ENCODE data around the gene SLC9A3.

SLC9A3 gene

DNA sequence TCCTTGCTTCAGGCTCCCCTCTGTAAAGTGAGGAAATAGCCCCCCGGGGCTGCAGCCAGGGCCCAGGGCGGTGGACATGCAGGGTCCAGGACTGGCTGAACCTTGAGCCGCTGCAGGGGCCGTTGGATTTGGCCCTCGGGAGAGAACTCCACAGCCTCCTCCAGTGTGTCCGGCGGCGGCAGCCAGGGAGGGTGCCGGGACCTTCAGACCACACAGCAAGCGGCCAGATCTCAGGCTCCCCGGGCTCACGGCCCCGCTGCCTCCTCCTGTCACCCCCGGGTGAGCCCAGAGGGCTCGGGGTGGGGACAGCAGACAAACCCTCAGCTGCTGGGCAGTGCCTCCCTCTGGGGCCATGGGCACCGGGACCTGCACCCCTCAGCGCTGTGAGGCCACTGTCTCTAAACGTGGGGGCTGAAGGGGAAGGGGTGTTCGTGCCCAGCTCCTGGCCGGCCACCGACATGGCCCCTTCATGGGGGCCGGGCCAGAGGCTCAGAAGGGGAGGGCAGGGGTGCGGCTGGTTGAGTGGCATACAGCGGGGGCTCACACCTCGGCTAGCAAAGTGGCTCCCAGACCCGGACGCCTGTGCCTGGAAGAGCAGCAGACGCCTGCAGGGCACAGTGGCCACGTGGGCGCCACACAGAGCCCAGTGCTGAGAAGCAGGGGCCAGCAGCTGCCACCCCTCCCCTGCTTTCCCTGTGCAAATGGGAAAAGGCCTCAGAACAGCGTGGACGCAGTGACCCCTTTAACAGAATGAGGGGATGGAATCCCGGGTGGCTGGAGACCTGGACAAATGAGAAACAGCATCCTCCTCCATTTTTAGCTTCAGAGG, 19.7 kb downstream of the SLC9A3 start:
- DNase-seq, result no peak

DNA sequence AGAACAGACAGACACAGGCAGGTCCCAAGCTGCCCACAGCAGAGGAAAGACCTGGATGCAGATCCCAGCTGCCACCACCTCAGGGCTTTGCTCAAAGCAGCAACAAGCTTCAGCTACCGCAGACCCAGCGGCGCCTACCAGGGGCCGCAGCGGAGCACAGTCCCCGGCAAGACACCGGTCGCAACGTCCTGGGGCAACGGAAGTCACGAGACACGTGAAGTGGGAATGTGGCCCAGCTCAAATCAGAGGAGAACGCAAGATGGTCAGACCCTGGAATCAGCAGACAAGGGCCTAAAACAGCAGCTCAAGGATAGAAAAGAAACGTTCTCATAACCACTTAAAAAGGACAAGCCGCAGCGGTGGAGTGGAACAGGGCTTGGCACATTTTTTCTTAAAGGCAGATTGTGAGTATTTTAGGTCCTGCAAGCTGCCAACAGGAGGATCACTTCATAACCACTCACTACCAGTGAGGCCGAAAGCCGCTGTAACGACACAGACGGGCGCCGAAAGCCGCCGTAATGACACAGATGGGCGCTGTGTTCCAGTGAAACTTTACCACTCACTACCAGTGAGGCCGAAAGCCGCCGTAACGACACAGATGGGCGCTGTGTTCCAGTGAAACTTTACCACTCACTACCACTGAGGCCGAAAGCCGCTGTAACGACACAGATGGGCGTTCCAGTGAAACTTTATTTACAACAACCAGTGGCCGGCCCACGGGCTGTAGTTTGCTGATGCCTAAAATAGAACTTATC, 21.7 kb downstream of the SLC9A3 start:
- no peak for DNase-seq

DNA sequence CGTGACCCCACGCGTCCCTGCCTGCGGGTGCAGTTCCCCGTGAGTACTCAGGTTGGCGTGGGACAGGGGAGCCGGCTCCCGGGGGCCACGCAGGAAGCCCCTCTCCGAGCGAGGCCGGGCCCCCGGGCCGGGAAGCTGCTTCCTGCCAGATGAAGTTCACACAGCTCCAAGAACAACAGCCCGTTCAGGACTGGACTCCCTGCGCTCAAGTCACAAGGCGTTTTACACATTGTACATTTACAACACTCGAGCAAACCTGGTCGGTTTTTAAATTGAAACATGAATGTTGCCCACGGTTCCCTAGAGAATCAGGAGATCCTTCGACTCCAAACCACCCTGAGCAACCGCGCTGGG, 22.4 kb downstream of the SLC9A3 start:
- no peak for DNase-seq

GRCh38 chr5:501105-501830, 23.0 kb downstream of the SLC9A3 start:
- no peak for DNase-seq

DNA sequence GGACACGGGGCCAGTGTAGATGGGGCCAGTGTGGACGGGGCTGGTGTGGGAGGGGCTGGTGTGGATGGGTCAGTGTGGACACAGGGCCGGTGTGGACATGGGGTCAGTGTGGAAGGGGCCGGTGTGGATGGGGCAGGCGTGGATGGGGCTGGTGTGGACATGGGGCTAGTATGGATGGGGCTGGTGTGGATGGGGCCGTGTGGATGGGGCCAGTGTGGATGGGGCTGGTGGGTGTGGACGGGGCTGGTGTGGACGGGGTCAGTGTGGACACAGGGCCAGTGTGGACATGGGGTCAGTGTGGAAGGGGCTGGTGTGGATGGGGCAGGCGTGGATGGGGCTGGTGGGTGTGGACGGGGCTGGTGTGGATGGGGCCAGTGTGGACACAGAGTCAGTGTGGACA, 23.8 kb downstream of the SLC9A3 start:
- no peak for DNase-seq

- no peak for DNase-seq
Observed at GRCh38 chr5:499233-500209, 24.7 kb downstream of the SLC9A3 start.

DNA sequence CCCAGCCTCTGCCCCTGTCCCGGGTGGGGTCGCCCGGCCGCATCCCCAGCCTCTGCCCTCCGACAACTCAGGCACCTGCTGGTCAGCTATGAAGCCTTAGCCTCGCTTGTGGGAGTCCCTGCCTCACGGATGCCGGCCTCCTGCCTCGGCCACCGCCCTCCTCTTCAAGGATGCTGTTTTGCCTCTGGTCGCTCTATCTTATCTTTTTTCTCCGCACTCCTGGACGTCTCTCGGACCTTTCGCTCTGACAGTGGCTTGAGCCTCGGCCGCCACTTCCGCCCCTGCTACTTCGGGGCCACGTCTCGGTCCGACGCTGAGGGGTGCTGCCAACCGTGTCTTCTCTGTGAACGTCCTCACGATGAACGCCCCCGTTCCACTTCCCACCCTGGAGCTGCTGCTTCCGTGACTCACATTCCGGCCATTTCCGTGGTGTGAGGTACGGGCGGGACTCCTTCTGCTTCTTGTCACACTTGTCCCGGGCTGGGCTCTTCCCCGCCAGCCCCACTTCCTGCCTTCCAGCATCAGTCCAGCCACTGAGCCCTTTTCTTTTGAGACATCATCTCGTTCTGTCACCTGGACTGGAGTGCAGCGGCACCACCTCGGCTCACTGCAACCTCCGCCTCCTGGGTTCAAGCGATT, 26.3 kb downstream of the SLC9A3 start:
- DNase-seq, result no peak

DNA sequence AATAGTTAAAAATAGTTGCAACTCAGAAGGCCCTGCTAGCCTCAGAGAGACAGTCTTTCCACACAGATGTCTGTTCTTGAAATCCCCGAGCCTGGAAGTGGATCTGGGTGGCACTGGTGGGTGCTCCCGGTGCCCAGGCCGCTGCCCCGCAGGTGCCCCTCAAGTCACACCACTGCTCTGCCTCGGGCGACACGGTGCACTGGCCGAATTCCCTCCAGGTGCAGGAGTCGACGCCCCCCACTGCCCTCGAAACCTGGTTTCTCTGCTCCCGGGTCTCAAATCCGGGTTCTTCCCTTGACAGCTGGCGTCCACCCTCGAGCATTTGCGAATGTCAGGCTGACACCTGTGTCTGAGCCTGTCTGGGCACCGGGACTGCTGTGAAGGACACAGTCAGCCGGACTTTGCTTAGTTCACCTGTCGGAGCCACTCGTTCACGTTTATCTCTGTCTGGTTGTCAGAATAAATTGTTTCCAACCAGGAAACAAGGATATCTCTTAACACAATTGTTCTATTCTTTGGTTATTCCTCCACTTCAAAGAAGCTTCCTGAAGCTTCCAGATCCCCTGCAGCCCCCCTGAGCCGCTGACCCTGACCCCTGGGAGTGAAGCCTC, 27.1 kb downstream of the SLC9A3 start:
- no peak for DNase-seq

GRCh38 chr5:496028-496427, 28.2 kb downstream of the SLC9A3 start:
- no peak for DNase-seq

- no peak for DNase-seq
Observed at GRCh38 chr5:494667-495255, 29.5 kb downstream of the SLC9A3 start.

- no peak for DNase-seq
Observed at GRCh38 chr5:493758-494157, 30.5 kb downstream of the SLC9A3 start.

DNA sequence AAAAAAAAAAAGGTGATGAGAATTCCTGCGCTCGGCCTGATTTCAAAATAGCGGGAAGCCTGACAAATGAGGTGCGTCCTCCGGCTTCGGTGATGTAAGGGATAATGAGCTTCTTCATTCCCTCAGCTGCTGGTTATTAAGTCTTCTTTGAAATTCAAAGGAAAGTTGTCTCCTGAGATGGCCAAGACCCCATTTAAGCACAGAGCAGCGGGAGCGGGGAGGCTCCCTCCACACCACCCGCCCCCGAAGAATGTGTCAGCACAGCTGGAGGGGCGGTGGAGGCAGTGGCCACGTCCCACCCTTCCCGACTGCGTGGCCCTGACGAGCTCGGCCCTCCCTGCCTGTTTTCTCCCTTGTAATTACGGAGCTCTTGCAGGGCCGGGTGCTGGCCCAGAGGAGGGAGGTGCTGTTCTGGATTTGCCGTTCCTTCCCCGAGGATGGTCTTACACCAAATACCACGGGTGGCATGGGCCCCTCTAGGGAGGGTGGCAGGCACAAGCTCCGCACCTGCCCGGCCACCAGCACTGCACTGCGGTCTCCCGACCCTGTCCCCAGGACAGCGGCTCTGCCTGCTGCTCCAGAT, 31.0 kb downstream of the SLC9A3 start:
- no peak for DNase-seq

DNA sequence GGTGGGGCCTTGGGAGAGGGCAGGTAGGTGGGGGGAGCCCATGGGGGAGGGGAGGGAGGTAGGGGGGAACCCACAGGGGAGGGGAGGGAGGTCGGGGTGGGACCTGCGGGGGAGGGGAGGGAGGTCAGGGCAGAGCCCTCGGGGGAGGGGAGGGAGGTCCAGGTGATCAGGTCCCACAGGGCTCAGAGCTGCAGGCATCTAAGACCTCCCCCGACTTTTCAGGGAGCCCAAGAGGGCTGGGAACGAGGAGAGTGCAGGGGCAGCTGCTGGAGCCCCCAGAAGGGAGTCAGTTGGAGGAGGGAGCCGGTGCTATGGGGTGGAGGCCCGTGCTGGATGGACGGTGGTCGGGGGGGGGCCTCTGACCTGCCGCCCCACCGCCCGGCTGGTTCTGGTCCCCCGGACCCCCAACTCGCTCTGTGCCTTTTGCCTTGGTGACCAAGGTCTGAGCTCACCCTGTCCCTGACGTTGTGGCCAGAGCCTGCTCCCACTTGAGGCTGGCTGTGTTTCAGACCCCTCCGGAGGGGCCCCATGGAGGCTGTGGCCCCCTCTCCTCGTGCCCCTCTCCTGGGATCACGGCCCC, 31.8 kb downstream of the SLC9A3 start:
- no peak for DNase-seq

DNA sequence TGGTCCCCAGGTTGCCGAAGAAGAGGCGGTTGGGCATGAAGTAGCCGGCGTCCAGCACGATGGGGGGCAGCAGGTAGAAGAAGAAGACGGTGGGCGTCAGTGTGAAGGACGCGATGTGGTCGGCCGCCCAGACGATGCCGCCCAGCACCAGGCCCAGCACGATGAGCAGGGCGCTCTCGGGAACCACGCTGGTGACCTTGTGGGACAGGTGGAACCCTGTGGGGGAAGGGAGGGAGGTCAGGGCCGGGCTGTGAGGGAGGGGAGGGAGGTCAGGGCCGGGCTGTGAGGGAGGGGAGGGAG, 32.4 kb downstream of the SLC9A3 start:
- DNase-seq, result no peak

- no peak for DNase-seq
Observed at GRCh38 chr5:491119-491855, 33.0 kb downstream of the SLC9A3 start.

GRCh38 chr5:490116-491106, 33.8 kb downstream of the SLC9A3 start:
- DNase-seq, result no peak

GRCh38 chr5:489689-490080, 34.6 kb downstream of the SLC9A3 start:
- no peak for DNase-seq

Data from suppressor macrophage (primary cell).